ENCODE data around the gene MALT1.
"Not testable (repeated sequence)": the region's sequence is repeated elsewhere in the genome, so short reads cannot be mapped to it uniquely, and the experiment has no call there.

The MALT1 gene

DNA sequence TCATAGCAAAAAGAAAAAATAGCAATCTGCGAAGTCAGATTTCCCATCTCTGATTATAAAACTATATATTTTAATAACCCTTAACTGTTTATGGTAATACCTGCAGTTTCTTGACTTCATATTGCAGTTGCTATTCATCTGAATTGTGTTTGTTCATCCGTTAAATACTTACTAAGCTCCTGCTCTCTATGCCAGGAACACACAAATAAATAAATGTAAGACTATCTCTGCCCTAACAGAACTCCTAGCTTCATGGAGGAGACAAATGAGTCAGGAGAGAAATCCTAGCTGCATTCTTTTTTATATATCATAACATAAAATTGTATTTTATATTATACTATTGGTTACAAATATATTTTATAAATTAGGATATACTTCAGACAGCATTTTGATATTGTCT lies 61.2 kb downstream of the MALT1 start:
- DNase-seq (ENCODE audit: low spot score) = no peak
- FAIRE-seq = no peak

DNA sequence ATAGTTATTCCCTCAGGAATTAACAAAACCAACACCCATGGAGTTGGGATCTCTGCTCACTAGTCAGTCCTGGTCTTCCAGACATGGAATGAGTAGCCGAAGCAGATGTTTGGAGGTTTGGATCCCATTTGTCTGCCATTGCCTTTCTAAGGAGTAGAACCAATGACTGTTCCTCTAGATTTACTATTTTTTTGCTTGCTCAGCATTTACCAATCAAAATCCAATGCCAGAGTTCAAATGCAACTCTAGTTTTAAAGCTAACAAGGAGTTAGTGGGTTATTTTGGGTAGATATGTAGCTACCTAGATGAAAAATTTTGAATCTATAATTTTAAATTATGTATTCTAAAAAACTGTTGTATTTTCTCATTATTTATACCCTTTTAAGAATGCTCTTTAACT lies 62.6 kb downstream of the MALT1 start:
- DNase-seq (ENCODE audit: low spot score) (no peak), FAIRE-seq (no peak)

DNA sequence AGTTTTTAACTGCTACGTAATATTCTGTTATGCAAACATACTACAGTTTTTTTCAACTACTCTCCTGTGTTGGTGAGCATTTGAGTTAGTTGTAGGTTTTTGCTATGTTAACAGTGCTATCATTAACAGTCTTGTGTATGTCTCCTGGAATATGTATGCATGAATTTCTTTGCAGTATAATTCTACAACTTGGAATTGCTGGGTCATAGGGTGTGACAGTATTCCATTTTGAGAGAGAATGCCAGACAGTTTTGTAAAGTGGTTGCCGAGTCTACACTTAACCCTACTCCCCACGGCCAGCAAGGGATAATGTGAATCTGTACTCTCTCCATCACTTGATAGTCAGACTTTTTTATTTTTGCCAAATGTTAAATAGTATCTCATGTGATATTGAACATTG lies 67.1 kb downstream of the MALT1 start:
- DNase-seq (ENCODE audit: low spot score) (no peak), FAIRE-seq (no peak)

DNA sequence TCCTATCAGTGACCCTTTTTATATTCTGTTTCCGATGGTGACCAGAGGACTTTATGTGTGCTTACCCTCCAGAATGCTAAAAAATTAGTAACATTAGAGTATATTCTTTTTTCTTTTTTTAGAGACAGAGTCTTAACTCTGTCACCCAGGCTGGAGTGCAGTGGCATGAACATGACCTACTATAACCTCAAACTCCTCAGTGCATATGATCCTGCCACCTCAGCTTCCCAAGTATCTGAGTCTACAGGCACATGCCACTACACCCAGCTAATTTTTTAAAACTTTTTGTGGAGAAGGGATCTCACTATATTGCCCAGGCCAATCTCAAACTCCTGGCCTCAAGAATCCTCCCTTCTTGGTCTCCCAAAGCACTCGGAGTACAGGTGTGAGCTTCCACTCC lies 74.6 kb downstream of the MALT1 start:
- no peak for FAIRE-seq
- DNase-seq (ENCODE audit: low spot score) = no peak

DNA sequence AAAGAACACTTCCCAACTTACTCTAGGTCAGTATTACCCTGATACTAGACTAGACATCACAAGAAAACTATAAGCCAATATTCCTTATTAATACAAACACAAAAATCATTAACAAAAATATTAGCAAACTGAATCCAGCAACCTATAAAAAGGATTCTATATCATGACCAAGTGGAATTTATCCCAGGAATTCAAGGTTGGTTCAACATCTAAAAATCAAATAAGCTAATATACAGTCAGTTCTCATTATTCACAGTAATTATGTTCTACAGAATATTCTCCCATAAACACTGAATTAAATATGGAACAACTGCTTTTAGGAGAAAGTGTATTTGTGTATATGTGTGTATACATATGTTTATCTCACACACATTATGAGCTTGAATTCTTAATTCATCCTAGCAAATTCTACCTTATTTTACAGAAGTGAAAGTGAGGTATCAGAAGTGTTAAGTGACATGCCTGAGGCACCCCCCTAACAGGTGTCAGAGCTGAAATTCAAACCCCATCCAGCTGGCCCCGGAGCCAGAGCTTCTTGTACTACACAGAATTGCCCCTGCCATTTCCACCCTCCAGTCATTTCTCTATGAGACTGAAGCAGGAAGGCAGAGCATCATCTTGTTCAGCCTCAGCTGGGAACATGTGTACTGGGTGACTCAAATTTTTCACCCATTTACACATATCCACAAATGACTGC lies 77.8 kb downstream of the MALT1 start:
- FAIRE-seq (no peak), DNase-seq (ENCODE audit: low spot score) (no peak)

DNA sequence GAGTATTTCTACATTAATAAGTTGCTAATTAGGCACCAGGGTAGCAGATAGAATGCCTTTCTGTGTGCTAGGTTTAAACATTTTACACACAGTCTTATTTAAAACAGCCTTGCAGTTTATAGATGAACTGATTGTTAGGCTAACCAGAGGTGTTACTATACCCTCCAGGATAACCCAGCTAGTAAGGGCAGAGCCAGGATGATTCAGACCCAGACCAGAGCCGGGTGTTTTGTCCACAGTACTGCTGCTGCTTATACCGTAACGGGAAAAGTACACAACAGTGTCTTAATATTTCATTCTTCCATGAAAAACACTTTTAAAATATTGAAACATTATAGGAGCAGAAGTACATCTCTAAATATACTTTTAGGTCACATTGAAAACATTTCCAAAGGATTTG lies 82.7 kb downstream of the MALT1 start:
- no peak for DNase-seq (ENCODE audit: low spot score)
- no peak for FAIRE-seq

DNA sequence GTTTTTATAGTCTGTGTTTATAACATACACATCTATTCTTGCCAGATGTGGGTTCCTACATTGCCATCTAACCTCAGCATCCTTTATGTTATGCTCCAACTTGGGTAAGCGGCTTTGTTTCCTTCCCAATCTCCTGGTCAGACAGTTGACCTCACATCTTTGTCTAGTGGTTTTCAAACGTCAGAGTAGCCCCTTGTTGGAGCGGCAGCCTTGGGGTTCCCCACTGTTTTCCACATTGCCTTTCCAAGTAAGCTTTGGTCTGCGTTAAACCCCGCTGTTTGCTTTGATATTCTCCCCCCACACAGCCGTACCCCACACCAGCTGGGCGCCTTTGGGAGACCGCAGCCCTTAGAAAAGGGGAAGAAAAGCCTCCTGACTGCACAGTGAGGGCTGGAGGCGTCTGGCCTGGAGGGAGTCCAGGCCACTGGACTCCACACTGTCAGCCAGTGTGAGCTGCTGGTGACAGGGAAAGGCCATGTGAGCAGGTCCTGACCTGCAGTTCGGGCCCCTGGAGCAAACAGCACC lies 83.3 kb downstream of the MALT1 start:
- FAIRE-seq (no peak), DNase-seq (ENCODE audit: low spot score) (no peak)

DNA sequence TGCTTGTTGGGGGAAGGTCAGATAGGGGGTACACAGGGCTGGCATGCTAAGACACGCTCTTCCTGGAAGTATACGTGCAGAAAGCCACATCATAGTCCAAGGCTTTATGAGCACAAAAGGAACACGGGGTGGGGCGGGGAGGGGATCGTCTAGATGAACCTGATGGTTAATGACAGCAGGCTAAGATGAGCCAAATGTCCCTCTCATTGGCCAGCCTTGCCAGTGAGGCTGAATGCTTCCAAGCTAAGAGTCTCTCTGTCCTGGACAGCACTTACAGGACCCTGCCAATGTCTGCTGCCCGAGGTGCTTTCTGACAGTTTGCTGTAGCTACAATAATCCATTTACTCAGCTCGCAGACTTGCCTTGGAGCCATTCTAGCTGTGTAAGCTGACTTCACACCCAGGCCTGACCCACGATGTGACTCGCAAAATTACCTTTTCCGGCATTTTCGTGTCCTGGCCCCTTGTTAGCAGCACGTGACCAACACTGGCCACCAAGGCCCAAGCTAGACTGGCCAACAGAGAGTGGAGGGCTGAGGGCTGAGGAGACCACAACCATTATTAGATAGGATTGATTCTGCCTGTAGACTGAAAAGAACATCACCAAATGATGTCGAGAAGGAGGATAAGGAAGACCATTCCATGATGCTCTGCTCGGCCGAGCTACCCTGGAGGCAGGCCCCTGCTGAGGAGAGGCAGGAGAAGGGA lies 84.2 kb downstream of the MALT1 start:
- FAIRE-seq = no peak
- DNase-seq (ENCODE audit: low spot score) = no peak

DNA sequence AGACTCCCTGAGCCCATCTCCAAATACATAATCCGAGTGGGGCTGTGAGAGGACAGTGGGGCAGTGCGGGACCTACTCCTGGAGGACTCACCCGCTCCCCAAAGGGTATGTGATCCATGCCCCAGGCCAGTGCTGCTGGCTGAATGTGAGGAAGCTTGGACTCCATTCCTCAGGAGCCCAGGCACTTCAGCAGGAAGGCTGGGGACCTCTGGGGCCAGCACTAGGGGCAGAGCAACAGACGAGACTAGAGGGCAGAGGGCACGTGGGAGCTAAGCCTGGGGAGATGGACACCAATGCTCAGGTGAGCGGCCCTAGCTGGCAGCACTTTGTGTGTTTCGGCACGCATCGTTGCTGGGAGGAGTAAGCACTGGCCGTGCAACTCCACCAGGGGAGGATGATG lies 84.9 kb downstream of the MALT1 start:
- no peak for FAIRE-seq

DNA sequence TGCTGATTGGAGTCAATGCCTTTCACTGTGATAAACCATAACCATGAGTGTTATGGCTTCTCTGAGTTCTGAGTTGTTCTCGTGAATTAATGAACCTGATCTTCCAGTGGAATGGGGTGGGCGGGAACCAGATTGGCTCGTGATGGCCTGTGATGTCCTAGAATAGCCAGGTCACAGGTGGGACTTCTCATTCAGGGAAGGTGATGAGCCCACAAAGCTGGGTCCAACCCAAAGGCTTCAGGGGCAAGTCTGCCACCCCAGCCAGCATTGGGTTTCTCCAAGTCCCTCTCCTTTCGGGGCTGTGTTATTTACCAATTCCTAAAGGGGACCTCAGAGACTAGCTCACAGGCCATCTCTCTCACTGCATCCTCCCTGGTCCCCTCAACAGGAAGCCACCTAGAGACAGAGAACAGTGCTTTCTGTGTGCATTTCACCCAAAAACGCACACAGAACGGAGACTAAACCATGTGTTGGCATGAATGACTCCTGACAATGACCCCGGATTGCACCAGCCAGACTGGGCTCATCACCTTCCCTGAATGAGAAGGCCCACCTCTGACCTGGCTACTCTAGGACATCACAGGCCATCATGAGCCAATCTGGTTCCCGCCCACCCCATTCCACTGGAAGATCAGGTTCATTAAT lies 85.5 kb downstream of the MALT1 start:
- FAIRE-seq = no peak

More for the DNA sequence above, 84.9 kb downstream of the MALT1 start:
- DNase-seq (ENCODE audit: low spot score) = no peak

DNA sequence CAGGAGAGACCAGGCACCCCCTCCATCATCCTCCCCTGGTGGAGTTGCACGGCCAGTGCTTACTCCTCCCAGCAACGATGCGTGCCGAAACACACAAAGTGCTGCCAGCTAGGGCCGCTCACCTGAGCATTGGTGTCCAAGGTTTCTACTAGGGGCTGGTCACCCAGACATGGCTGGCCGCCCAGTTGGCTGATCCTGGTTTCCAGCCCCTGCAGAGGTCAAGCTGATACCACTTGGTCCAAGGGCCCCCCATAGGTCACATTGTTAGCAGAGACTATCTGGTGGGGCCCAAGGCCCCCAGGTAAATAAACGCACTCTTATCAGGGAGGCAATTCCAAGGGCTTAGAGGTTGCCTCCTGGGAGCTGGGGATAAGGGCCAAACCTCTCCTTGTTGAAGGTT lies 86.1 kb downstream of the MALT1 start:
- not testable (repeated sequence) for DNase-seq (ENCODE audit: low spot score); FAIRE-seq

More for the DNA sequence above, 85.5 kb downstream of the MALT1 start:
- no peak for DNase-seq (ENCODE audit: low spot score)

DNA sequence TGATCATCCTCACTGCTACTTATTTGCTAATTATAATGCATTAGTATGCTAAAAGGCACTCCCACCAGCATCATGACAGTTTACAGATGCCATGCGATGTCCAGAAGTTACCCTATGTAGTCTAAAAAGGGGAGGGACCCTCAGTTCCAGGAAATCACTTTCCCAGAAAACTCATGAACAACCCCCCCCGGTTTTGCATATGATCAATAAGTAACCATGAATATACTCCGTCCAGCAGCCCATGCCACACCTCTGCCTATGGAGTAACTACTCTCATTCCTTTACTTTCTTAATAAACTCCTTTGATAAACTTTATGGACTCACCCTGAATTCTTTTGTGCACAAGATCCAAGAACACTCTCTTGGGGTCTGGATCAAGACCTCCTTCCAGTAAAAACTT lies 86.8 kb downstream of the MALT1 start:
- no peak for DNase-seq (ENCODE audit: low spot score)
- no peak for FAIRE-seq

DNA sequence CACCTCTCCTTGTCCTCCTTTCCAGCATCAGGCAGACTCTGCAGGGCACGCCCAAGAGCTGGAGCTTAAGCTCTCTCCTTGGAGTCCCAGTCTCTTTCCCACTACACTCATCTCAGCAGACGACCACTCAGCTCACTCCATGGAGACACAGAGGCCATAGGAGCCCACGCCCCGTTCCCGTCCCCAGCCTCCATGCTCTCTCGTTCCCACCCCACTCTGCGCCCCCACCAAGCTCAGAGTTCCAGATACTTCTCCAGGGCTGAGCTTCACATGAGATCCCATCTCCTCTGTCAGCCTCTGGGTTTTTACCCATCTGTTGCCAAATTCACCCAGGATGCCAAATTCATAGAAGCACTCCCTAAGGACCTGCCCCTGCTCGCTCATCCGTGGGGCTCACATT lies 87.3 kb downstream of the MALT1 start:
- DNase-seq (ENCODE audit: low spot score) = no peak
- no peak for FAIRE-seq

DNA sequence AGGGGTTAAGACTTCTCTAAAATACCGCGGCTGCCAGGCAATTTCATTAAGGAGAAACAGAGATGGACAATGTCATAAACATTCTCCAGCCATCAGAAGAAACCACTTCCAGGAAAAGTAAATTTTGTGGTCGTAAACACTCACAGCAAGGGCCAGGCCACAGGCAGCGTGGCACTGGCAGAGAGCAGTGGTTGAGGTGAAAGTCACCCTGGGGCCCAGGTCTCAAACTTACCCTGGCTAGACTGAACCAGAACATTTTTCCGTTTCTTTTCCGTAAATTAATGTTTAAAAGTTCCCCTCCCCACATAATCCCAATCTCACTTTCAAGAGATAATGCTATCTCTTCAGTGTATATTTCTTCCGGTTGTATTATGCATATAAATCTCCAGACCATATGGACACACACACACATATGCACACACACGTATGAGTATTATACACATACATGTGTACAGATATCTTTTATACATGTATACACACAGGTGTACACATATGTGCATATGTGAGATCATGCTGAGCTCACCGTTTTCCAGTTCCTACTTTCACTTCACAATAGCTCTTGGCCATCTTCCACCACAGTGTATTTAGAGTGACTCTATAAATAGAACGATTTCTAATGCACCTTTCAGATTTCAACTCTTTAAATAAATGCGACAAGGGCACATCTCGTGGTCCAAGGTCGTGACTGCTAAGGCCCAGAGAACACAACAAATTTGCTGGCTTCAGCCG lies 90.1 kb downstream of the MALT1 start:
- DNase-seq (ENCODE audit: low spot score) = no peak
- FAIRE-seq = no peak

DNA sequence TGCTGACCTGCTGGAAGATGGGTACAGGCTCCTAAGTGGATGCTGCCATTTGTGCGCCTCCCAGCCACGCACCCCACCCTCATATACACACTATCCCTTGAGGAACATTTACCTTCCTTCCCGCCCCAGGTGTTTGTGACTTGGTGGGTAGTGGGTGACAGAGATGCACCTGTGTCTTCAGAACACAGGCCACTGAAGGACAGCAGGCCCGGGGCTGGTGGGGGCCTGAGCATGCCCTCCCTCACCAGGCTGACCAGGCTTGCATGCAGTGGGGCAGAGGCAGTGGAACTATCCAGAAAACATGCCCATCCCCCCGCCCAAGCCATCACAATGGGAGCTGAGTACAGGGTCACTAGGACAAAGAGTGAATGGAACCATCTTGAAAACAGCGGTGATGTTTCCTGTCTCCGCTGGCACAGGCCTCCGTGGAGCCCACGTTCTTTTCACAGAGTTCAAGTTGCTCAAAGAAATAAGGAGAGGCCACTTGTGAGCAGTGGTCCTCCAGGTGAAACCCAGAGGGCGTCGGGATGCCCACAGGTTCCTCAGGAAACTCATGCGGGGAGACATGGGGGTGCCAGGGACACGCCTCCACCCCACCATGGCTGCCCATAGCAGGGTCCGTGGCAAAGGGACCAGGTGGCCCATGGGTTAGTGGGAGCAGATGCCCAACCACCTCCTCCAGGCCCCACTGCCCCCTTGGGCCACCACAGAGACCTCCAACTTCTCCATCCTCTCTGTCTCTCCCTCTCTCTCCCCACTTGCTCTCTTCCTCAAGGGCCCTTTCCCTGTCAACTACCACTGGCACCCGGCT lies 90.9 kb downstream of the MALT1 start:
- no peak for FAIRE-seq
- DNase-seq (ENCODE audit: low spot score) = no peak

DNA sequence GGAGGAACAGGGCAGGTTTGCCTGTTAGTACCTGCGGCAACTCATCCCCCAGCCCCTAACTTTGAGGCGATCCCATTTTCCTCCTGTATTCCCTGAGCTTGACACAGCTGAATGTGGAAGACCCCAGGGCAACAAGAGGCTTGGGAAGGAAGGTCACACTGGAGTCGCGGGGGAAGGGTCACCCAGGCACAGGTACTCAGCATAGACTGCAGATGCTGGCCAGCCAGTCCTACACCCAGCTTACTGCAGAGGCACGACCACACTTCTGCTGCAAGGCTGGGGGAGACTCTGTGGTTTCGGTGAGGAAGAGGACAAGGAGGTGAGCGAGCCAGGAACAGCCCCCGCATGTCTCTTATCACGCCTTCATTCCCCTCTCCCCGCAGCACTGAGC lies 91.5 kb downstream of the MALT1 start:
- FAIRE-seq (no peak), DNase-seq (ENCODE audit: low spot score) (no peak)

DNA sequence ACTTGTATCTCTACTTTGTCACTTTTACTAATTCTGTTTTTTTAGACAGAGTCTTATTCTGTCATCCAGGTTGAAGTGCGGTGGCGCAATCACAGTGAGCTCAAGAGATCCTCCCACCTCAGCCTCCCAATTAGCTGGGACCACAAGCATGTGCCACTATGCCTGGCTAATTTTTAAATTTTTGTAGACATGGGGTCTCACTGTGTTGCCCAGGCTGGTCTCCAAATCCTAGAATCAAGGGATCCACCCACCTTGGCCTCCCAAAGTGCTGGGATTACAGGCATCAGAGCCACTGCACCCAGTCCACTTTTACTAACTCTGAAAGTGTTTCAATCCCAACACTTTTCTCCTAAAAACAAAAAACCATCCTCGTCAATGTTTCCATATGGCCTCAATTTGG lies 94.9 kb downstream of the MALT1 start:
- DNase-seq (ENCODE audit: low spot score) (no peak), FAIRE-seq (no peak)

DNA sequence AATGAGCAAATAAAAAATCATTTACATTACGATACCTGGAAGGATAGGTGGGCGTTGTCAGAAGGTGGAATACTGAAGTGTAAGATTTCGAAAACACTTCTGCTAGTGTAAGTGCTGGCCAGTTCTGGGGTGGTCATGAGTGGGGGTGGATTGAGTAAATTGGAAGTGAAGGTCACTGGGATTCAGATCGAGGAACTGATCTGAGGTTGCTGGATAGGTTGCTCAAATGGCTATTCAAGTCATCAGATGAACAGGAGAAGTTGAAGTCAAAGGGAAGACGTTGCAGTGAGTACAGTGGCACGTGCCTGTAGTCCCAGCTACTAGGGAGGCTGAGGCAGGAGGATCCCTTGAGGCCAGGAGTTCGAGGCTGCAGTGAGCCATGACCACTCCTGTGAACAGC lies 95.7 kb downstream of the MALT1 start:
- DNase-seq (ENCODE audit: low spot score) (no peak), FAIRE-seq (no peak)

DNA sequence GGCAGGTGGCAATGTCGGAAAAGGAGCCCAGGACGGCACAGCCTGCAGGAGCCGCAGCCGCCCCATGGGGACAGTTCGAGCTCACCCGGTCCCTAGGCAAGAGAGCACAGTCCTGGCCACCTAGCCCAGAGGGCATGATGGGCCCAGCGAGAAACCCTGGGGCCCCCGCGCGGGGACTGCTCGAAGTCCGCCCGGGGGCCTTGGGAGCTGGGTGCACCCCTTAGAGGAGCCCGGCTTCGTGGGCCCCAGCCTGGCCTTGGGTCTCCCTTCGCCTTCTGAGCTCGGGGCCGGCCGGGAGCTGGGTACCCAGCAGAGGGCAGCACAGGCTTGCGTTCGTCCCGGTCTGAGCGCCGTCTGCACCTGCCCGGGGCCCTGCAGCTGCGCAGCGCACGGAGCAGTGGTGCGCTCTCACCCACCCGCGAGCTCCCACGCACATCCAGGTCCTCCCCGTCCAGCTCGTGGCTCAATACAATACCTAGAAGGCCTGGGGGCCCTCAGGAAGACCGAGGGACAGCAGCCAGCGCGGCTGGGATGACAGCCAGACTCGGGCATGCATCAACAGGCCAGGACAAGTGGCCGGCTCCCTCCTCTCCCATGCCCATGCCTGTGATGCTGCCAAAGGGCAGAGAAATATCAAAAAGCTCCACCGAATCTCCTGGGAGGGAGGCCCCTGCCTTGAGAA lies 97.2 kb downstream of the MALT1 start:
- DNase-seq (ENCODE audit: low spot score) (no peak), FAIRE-seq (no peak)

DNA sequence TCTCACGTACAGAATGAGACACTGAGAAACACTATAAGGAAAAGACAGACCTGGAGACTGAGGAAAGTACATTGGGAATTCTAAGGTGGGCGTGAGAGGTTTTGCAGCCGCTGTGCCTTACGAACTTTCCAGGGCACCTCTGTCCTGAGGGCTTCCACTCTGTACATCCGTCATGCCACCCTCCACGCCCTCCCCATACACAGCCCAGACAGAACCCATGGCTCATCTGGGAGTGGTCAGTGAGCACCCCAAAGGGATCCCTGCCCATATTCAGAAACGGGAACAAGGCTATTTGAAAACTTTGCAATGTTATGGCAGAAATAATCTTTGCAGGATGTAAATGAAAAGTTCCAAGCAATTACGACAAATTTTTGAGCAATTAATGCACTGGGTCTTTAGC lies 98.1 kb downstream of the MALT1 start:
- no peak for DNase-seq (ENCODE audit: low spot score)
- FAIRE-seq = no peak

Data from RCC 7860 (cell line).